ENCODE measurements around the gene NELL1. TPM values are rescaled to one million over a fixed set of nuclear protein-coding genes. Genes with fewer than 3 reads are reported as not detected.

NELL1 gene
- polyA plus RNA-seq, 1 of the 3 experiments (the other 2 are of a cell fraction), result not detected

DNA sequence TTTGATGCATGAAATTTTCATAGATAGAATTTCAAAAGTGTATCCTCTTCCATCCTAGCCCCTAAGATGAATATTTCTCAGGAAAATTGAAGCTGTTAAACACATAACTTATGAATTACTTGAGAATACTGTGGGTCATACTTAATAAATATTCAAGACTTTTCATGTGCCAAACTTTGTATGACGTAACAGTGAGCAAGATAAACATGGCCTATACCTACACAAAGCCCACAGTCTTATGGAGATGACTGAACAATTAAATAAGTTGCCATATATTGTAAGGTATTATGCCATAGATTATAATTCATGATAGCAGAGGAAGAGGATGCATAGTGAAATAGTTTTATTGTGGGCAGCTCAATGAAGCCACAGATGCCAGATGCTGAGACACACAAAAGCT lies 902.8 kb downstream of the NELL1 start:
- H3K4me1 ChIP-seq (ENCODE audit: control insufficient read depth in 1 of 2, insufficient read depth in 2 of 2, low read depth in 1 of 2, low read length in 1 of 2), result peaks cover 0 to 2% of the 10 kb centered on the region in 2 experiments; a peak in 1 of 4 replicates
- H3K27ac ChIP-seq (ENCODE audit: low read depth in 2 of 2, low read length in 1 of 2), result no peak overlapping the region
- no peaks in the 10 kb centered on the region for H3F3A ChIP-seq (replicated peaks; ENCODE audit: insufficient read depth)
- no peak for DNase-seq
- CTCF ChIA-PET, result interaction anchor here (0.9 kb wide), 1 partner anchor 17 kb away, joined by 3 read pairs; no protein-coding TSS in a partner anchor
- H3K4me2 ChIP-seq, result no peak overlapping the region
- H3K9ac ChIP-seq, result no peak overlapping the region
- no peaks in the 10 kb centered on the region for H3K9me2 ChIP-seq
- no peaks in the 10 kb centered on the region for H3K9me3 ChIP-seq
- POLR2A ChIA-PET, result no interaction called here
- no peak overlapping the region for H3K4me3 ChIP-seq (ENCODE audit: low read depth in 2 of 2, low read length in 1 of 2)
- no peaks in the 10 kb centered on the region for H3K79me2 ChIP-seq (ENCODE audit: insufficient read depth)
- H3K36me3 ChIP-seq (replicated peaks in 1 of 2; ENCODE audit: control insufficient read depth in 1 of 2, insufficient read depth in 2 of 2, low read length in 1 of 2), result no peaks in the 10 kb centered on the region
- H4K20me1 ChIP-seq (ENCODE audit: insufficient read depth), result no peaks in the 10 kb centered on the region
- WGBS (ENCODE audit: low lambda C conversion rate), result 29% methylated on average over 1 of the region's 1 CpG
- TF ChIP-seq, protein P1, sequence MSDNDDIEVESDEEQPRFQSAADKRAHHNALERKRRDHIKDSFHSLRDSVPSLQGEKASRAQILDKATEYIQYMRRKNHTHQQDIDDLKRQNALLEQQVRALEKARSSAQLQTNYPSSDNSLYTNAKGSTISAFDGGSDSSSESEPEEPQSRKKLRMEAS (IDR thresholded peaks at IDR 0.05; ENCODE audit: low read depth), result no peak
- TF ChIP-seq NFIC (IDR thresholded peaks at IDR 0.05; ENCODE audit: borderline replicate concordance), result no peak
- TF ChIP-seq ELF1 (IDR thresholded peaks at IDR 0.05), result no peak
- TF ChIP-seq EP300 (IDR thresholded peaks at IDR 0.05; ENCODE audit: borderline replicate concordance in 1 of 2, low read depth in 1 of 2, low read length in 1 of 2), result no peak
- TF ChIP-seq, protein P2, sequence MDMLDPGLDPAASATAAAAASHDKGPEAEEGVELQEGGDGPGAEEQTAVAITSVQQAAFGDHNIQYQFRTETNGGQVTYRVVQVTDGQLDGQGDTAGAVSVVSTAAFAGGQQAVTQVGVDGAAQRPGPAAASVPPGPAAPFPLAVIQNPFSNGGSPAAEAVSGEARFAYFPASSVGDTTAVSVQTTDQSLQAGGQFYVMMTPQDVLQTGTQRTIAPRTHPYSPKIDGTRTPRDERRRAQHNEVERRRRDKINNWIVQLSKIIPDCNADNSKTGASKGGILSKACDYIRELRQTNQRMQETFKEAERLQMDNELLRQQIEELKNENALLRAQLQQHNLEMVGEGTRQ (IDR thresholded peaks at IDR 0.05; ENCODE audit: borderline replicate concordance, low read depth, low read length), result no peak
- TF ChIP-seq, protein P3, sequence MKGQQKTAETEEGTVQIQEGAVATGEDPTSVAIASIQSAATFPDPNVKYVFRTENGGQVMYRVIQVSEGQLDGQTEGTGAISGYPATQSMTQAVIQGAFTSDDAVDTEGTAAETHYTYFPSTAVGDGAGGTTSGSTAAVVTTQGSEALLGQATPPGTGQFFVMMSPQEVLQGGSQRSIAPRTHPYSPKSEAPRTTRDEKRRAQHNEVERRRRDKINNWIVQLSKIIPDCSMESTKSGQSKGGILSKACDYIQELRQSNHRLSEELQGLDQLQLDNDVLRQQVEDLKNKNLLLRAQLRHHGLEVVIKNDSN (IDR thresholded peaks at IDR 0.05; ENCODE audit: borderline replicate concordance, low read depth), result no peak
- TF ChIP-seq, protein P4, sequence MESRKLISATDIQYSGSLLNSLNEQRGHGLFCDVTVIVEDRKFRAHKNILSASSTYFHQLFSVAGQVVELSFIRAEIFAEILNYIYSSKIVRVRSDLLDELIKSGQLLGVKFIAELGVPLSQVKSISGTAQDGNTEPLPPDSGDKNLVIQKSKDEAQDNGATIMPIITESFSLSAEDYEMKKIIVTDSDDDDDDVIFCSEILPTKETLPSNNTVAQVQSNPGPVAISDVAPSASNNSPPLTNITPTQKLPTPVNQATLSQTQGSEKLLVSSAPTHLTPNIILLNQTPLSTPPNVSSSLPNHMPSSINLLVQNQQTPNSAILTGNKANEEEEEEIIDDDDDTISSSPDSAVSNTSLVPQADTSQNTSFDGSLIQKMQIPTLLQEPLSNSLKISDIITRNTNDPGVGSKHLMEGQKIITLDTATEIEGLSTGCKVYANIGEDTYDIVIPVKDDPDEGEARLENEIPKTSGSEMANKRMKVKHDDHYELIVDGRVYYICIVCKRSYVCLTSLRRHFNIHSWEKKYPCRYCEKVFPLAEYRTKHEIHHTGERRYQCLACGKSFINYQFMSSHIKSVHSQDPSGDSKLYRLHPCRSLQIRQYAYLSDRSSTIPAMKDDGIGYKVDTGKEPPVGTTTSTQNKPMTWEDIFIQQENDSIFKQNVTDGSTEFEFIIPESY (IDR thresholded peaks at IDR 0.05; ENCODE audit: borderline replicate concordance, low read depth), result no peak
- TF ChIP-seq CHD2 (IDR thresholded peaks at IDR 0.05; ENCODE audit: low read length, partially characterized antibody), result no peak
- no peak for TF ChIP-seq RAD21 (IDR thresholded peaks at IDR 0.05; ENCODE audit: low read length)
- TF ChIP-seq FOSL2 (IDR thresholded peaks at IDR 0.05; ENCODE audit: borderline replicate concordance, low read depth), result no peak
- TF ChIP-seq TAF1 (IDR thresholded peaks at IDR 0.05; ENCODE audit: borderline replicate concordance, low read depth, low read length), result no peak
- TF ChIP-seq SMC3 (IDR thresholded peaks at IDR 0.05; ENCODE audit: low read depth, low read length), result no peak
- TF ChIP-seq, protein P5, sequence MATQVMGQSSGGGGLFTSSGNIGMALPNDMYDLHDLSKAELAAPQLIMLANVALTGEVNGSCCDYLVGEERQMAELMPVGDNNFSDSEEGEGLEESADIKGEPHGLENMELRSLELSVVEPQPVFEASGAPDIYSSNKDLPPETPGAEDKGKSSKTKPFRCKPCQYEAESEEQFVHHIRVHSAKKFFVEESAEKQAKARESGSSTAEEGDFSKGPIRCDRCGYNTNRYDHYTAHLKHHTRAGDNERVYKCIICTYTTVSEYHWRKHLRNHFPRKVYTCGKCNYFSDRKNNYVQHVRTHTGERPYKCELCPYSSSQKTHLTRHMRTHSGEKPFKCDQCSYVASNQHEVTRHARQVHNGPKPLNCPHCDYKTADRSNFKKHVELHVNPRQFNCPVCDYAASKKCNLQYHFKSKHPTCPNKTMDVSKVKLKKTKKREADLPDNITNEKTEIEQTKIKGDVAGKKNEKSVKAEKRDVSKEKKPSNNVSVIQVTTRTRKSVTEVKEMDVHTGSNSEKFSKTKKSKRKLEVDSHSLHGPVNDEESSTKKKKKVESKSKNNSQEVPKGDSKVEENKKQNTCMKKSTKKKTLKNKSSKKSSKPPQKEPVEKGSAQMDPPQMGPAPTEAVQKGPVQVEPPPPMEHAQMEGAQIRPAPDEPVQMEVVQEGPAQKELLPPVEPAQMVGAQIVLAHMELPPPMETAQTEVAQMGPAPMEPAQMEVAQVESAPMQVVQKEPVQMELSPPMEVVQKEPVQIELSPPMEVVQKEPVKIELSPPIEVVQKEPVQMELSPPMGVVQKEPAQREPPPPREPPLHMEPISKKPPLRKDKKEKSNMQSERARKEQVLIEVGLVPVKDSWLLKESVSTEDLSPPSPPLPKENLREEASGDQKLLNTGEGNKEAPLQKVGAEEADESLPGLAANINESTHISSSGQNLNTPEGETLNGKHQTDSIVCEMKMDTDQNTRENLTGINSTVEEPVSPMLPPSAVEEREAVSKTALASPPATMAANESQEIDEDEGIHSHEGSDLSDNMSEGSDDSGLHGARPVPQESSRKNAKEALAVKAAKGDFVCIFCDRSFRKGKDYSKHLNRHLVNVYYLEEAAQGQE (IDR thresholded peaks at IDR 0.05; ENCODE audit: low read depth, low read length), result no peak
- no peak for TF ChIP-seq GATA2 (CRISPR knock-in tag; IDR thresholded peaks at IDR 0.05)
- TF ChIP-seq YY1 (IDR thresholded peaks at IDR 0.05; ENCODE audit: low read depth), result no peak
- TF ChIP-seq POLR2AphosphoS5 (IDR thresholded peaks at IDR 0.05; ENCODE audit: low read depth, low read length), result no peak
- no peak for TF ChIP-seq NRF1 (IDR thresholded peaks at IDR 0.05; ENCODE audit: low read depth, low read length)
- H3K27me3 ChIP-seq (ENCODE audit: insufficient read depth), result no peaks in the 10 kb centered on the region
- no peak overlapping the region for H2AFZ ChIP-seq (ENCODE audit: low read depth)
